Measurements from ENCODE around the gene NXN. TPM values are rescaled to one million over a fixed set of nuclear protein-coding genes. Genes with fewer than 3 reads are reported as not detected.
"Not testable (repeated sequence)": the region's sequence is repeated elsewhere in the genome, so short reads cannot be mapped to it uniquely, and the experiment has no call there.

The NXN gene
- polyA plus RNA-seq, 1 experiment, result 88.8 TPM

DNA sequence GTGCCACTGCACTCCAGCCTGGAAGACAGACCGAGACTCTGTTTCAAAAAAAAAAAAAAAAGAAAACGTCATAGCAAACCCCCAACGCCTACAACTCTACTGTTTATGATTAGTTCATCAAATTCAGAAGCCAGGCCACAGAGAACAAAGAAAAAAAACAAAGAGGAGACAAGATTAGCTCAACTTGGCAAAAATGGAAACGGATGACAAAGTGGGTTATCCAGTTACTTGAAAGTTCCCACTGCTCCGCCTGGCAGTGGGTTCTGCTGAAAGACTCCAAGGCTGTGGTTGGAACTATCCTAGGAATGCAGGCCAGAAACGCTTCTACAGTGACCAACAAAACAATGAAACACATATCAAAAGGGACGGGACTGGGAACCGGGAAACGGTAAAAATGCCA is 144.3 kb downstream of the NXN start:
- TF ChIP-seq, protein P1, sequence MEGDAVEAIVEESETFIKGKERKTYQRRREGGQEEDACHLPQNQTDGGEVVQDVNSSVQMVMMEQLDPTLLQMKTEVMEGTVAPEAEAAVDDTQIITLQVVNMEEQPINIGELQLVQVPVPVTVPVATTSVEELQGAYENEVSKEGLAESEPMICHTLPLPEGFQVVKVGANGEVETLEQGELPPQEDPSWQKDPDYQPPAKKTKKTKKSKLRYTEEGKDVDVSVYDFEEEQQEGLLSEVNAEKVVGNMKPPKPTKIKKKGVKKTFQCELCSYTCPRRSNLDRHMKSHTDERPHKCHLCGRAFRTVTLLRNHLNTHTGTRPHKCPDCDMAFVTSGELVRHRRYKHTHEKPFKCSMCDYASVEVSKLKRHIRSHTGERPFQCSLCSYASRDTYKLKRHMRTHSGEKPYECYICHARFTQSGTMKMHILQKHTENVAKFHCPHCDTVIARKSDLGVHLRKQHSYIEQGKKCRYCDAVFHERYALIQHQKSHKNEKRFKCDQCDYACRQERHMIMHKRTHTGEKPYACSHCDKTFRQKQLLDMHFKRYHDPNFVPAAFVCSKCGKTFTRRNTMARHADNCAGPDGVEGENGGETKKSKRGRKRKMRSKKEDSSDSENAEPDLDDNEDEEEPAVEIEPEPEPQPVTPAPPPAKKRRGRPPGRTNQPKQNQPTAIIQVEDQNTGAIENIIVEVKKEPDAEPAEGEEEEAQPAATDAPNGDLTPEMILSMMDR (IDR thresholded peaks at IDR 0.05; ENCODE audit: insufficient read depth, low read depth, low read length), result no peak
- no peaks in the 10 kb centered on the region for H3K27me3 ChIP-seq (ENCODE audit: control insufficient read depth, insufficient read depth, low read length)
- peaks cover 3% of the 10 kb centered on the region; the same call in 1 of the 2 replicates for H3K36me3 ChIP-seq (ENCODE audit: control insufficient read depth, insufficient read depth, low read length)
- CTCF ChIA-PET, result no interaction called here
- POLR2A ChIA-PET, result interaction anchor here (0.7 kb wide), 1 partner anchor 146 kb away, joined by 9 read pairs; no protein-coding TSS in a partner anchor
- no peak overlapping the region for H3K4me3 ChIP-seq (ENCODE audit: low read depth, low read length)
- peak; percentile 99 for DNase-seq (ENCODE audit: low read depth)

DNA sequence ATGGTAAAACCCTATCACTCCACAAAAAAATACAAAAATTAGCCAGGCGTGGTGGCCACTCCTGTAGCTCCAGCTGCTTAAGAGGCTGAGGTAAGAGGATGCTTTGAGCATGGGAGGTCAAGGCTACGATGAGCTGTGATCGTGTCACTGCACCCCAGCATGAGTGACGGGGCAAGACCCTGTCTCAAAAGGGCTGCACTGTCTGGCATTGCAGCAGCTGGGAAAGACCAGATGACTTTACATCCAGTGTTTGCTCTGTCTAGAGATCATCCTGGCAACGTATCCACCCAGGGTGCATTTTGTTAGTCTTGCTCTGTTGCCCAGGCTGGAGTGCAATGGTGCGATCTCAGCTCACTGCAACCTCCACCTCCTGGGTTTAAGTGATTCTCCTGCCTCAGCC is 145.4 kb downstream of the NXN start:
- TF ChIP-seq, protein P1 (IDR thresholded peaks at IDR 0.05; ENCODE audit: insufficient read depth, low read depth, low read length), result no peak
- no peaks in the 10 kb centered on the region for H3K27me3 ChIP-seq (ENCODE audit: control insufficient read depth, insufficient read depth, low read length)
- POLR2A ChIA-PET, result interaction anchor here (0.5 kb wide), 1 partner anchor 167 kb away, joined by 3 read pairs; no protein-coding TSS in a partner anchor
- H3K36me3 ChIP-seq (ENCODE audit: control insufficient read depth, insufficient read depth, low read length), result peaks cover 3% of the 10 kb centered on the region; the same call in 1 of the 2 replicates
- CTCF ChIA-PET, result interaction anchor here (1.4 kb wide), 1 partner anchor 147 kb away, joined by 4 read pairs; no protein-coding TSS in a partner anchor
- no peak overlapping the region for H3K4me3 ChIP-seq (ENCODE audit: low read depth, low read length)
- DNase-seq (ENCODE audit: low read depth), result no peak

DNA sequence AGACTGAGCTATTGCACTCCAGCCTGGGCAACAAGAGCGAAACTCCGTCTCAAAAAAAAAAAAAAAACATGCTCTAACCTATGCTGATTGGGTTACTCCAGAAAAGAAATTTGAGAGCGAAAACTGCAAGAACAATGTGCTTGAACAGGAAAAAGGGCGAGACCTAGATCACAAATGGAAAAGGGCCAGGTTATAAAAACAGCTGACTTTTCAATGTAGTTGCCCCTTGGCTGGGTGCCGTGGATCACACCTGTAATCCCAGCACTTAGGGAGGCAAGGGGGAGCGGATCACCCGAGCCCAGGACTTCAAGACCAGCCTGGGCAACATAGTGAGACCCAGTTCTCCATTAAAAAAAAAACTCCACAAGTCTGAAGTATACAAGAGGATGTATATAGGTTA is 148.6 kb downstream of the NXN start:
- Histone ChIP-seq H3K27me3 (ENCODE audit: control insufficient read depth, insufficient read depth, low read length) (no peaks in the 10 kb centered on the region), H3K36me3 (ENCODE audit: control insufficient read depth, insufficient read depth, low read length) (no peaks in the 10 kb centered on the region), H3K4me3 (ENCODE audit: low read depth, low read length) (no peak overlapping the region)
- DNase-seq (ENCODE audit: low read depth), result no peak
- ChIA-PET CTCF (interaction anchor here (1.4 kb wide), 1 partner anchor 150 kb away, joined by 5 read pairs; no protein-coding TSS in a partner anchor), POLR2A (no interaction called here)
- TF ChIP-seq, protein P1 (IDR thresholded peaks at IDR 0.05; ENCODE audit: insufficient read depth, low read depth, low read length), result no peak

DNA sequence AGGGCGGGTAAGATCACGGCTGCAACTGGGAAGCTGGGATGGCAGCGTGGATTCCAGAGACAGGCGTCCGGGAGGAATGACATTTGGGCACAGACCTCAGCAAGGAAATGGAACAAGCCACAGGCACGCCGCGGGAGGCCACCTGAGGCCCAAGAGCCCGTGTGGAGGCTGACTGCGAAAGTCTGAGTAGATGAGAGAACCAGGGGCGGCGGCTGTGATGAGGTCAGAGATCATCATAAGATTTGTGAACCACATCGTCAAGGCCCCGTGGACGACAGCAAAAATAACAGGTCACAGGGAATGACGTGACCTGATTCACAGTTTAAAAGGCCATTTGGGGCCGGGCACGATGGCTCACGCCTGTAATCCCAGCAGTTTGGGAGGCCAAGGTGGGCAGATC is 149.2 kb downstream of the NXN start:
- ChIA-PET POLR2A (no interaction called here), CTCF (interaction anchor here (1.4 kb wide), 1 partner anchor 151 kb away, joined by 5 read pairs; no protein-coding TSS in a partner anchor)
- no peaks in the 10 kb centered on the region; the same call in 1 of the 2 replicates for H3K36me3 ChIP-seq (ENCODE audit: control insufficient read depth, insufficient read depth, low read length)
- no peaks in the 10 kb centered on the region for H3K27me3 ChIP-seq (ENCODE audit: control insufficient read depth, insufficient read depth, low read length)
- TF ChIP-seq, protein P1 (IDR thresholded peaks at IDR 0.05; ENCODE audit: insufficient read depth, low read depth, low read length), result no peak
- no peak overlapping the region for H3K4me3 ChIP-seq (ENCODE audit: low read depth, low read length)
- DNase-seq (ENCODE audit: low read depth), result no peak

DNA sequence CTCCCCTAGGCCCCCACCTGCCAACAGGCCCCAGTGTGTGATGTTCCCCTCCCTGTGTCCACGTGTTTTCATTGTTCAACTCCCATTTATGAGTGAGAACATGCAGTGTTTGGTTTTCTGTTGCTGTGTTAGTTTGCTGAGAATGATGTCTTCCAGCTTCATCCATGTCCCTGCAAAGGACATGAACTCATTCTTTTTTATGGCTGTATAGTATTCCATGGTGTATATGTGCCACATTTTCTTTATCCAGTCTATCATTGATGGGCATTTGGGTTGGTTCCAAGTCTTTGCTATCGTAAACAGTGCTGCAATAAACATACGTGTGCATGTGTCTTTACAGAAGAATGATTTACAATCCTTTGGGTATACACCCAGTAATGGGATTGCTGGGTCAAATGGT is 150.0 kb downstream of the NXN start:
- DNase-seq (ENCODE audit: low read depth); H3K36me3 ChIP-seq (ENCODE audit: control insufficient read depth, insufficient read depth, low read length); H3K27me3 ChIP-seq (ENCODE audit: control insufficient read depth, insufficient read depth, low read length); POLR2A ChIA-PET; CTCF ChIA-PET; H3K4me3 ChIP-seq (ENCODE audit: low read depth, low read length): not testable (repeated sequence)

DNA sequence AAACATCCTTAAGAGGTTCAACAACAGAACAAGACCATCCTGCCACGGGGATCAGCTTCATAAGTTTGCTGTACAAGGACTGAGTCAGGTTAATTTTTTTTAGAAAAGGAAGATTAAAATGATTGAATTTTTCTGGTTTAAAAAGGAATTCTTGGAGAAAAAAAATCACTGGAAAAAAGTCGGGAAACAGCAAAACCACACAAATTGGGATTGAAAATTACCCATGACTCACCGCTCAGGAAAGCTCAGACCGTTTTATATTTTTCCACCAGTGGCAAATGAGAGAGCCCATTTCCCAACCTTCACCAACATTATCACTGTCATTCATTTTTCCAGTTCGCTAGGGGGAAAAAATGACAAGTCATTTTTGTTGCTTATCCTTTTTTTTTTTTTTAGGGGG is 150.8 kb downstream of the NXN start:
- DNase-seq (ENCODE audit: low read depth), result no peak
- Histone ChIP-seq H3K27me3 (ENCODE audit: control insufficient read depth, insufficient read depth, low read length) (no peaks in the 10 kb centered on the region), H3K4me3 (ENCODE audit: low read depth, low read length) (no peak overlapping the region), H3K36me3 (ENCODE audit: control insufficient read depth, insufficient read depth, low read length) (peaks cover 7% of the 10 kb centered on the region)
- ChIA-PET POLR2A (no interaction called here), CTCF (interaction anchor here (0.8 to 0.9 kb wide), 2 partner anchors 72 to 152 kb away, joined by 3 to 5 read pairs; no protein-coding TSS in a partner anchor)
- TF ChIP-seq, protein P1 (IDR thresholded peaks at IDR 0.05; ENCODE audit: insufficient read depth, low read depth, low read length), result no peak
